ENCODE results near the gene ATXN7L1. TPM values are rescaled to one million over a fixed set of nuclear protein-coding genes. Genes with fewer than 3 reads are reported as not detected.

ATXN7L1 gene
- total RNA-seq, 1 experiment from 2014 or later = 38.5 TPM

DNA sequence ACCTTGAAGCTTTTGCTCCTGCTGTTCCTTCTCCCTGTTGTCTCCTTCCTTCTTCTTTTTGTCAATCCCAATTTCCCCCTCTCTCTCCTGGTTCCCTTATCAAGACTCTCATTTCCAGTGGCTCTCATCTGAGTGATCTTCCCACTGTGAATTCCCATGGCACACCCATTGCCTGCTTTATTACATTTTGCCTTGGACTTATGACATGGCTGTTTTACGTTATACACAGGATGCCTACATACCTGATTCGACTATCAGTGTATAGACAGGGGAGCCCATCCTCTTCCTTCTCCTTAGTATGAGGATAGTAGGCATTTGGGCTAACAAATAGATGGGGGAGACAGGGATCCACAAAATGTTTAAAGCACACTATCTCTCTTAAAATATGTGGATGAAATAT, 255.2 kb downstream of the ATXN7L1 start:
- CTCF ChIA-PET = no interaction called here
- DNase-seq (ENCODE audit: low spot score) = no peak
- Mint-ChIP-seq H3K4me1 (peaks cover 16% of the 10 kb centered on the region), H3K4me3 (no peak overlapping the region), H3K9me3 (peaks cover 8% of the 10 kb centered on the region), H3K27me3 (ENCODE audit: low read depth) (0 out of 2 replicates have a peak, but pooled peaks cover 3% of the 10 kb centered on the region), H3K27ac (peak overlapping the region; percentile 50), H3K36me3 (peaks cover 81% of the 10 kb centered on the region)
- ATAC-seq = no peak
- TF ChIP-seq, protein P1, sequence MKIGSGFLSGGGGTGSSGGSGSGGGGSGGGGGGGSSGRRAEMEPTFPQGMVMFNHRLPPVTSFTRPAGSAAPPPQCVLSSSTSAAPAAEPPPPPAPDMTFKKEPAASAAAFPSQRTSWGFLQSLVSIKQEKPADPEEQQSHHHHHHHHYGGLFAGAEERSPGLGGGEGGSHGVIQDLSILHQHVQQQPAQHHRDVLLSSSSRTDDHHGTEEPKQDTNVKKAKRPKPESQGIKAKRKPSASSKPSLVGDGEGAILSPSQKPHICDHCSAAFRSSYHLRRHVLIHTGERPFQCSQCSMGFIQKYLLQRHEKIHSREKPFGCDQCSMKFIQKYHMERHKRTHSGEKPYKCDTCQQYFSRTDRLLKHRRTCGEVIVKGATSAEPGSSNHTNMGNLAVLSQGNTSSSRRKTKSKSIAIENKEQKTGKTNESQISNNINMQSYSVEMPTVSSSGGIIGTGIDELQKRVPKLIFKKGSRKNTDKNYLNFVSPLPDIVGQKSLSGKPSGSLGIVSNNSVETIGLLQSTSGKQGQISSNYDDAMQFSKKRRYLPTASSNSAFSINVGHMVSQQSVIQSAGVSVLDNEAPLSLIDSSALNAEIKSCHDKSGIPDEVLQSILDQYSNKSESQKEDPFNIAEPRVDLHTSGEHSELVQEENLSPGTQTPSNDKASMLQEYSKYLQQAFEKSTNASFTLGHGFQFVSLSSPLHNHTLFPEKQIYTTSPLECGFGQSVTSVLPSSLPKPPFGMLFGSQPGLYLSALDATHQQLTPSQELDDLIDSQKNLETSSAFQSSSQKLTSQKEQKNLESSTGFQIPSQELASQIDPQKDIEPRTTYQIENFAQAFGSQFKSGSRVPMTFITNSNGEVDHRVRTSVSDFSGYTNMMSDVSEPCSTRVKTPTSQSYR (CRISPR knock-in tag; IDR thresholded peaks at IDR 0.05) = no peak
- TF ChIP-seq JAZF1 (CRISPR knock-in tag; IDR thresholded peaks at IDR 0.05) = no peak
- no peak for TF ChIP-seq GRHL2 (CRISPR knock-in tag; IDR thresholded peaks at IDR 0.05; ENCODE audit: insufficient replicate concordance, severe bottlenecking)
- no peak for TF ChIP-seq NFATC4 (CRISPR knock-in tag; IDR thresholded peaks at IDR 0.05)
- TF ChIP-seq, protein P2, sequence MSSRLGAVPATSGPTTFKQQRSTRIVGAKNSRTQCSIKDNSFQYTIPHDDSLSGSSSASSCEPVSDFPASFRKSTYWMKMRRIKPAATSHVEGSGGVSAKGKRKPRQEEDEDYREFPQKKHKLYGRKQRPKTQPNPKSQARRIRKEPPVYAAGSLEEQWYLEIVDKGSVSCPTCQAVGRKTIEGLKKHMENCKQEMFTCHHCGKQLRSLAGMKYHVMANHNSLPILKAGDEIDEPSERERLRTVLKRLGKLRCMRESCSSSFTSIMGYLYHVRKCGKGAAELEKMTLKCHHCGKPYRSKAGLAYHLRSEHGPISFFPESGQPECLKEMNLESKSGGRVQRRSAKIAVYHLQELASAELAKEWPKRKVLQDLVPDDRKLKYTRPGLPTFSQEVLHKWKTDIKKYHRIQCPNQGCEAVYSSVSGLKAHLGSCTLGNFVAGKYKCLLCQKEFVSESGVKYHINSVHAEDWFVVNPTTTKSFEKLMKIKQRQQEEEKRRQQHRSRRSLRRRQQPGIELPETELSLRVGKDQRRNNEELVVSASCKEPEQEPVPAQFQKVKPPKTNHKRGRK (CRISPR knock-in tag; IDR thresholded peaks at IDR 0.05; ENCODE audit: borderline replicate concordance) = no peak
- no peak for TF ChIP-seq GABPB1 (CRISPR knock-in tag; IDR thresholded peaks at IDR 0.05)
- TF ChIP-seq CREM (CRISPR knock-in tag; IDR thresholded peaks at IDR 0.05) = no peak
- TF ChIP-seq MYBL2 (CRISPR knock-in tag; IDR thresholded peaks at IDR 0.05) = no peak
- TF ChIP-seq, protein P3, sequence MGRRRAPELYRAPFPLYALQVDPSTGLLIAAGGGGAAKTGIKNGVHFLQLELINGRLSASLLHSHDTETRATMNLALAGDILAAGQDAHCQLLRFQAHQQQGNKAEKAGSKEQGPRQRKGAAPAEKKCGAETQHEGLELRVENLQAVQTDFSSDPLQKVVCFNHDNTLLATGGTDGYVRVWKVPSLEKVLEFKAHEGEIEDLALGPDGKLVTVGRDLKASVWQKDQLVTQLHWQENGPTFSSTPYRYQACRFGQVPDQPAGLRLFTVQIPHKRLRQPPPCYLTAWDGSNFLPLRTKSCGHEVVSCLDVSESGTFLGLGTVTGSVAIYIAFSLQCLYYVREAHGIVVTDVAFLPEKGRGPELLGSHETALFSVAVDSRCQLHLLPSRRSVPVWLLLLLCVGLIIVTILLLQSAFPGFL (CRISPR knock-in tag; IDR thresholded peaks at IDR 0.05; ENCODE audit: borderline replicate concordance) = no peak
- TF ChIP-seq OVOL2 (CRISPR knock-in tag; IDR thresholded peaks at IDR 0.05; ENCODE audit: borderline replicate concordance) = no peak
- no peak for TF ChIP-seq ELF4 (CRISPR knock-in tag; IDR thresholded peaks at IDR 0.05; ENCODE audit: low read depth)
- TF ChIP-seq, protein P4, sequence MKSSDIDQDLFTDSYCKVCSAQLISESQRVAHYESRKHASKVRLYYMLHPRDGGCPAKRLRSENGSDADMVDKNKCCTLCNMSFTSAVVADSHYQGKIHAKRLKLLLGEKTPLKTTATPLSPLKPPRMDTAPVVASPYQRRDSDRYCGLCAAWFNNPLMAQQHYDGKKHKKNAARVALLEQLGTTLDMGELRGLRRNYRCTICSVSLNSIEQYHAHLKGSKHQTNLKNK (CRISPR knock-in tag; IDR thresholded peaks at IDR 0.05) = no peak
- TF ChIP-seq ZBTB21 (CRISPR knock-in tag; IDR thresholded peaks at IDR 0.05; ENCODE audit: borderline replicate concordance) = no peak
- POLR2A ChIA-PET = no interaction called here

DNA sequence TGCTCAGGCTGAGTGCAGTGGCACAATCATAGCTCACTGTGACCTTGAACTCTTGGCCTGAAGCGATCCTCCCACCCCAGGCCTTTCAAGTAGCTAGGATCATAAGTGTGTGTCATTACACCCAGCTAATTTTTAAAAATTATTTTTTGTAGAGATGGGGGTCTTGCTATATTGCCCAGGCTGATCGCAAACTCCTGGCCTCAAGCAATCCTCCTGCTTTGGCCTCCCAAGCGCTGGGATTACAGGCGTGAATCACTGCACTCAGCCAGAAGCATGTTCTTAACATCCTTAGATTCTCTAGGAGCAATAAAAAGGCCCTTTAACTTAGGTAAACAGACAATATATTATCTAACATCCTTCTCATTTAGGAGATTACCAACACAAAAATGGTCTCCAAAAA, 256.8 kb downstream of the ATXN7L1 start:
- peak; percentile 59; the same call in 1 of the 2 replicates for TF ChIP-seq ZNF121 (CRISPR knock-in tag; IDR thresholded peaks at IDR 0.05)
- TF ChIP-seq GRHL2 (CRISPR knock-in tag; IDR thresholded peaks at IDR 0.05; ENCODE audit: insufficient replicate concordance, severe bottlenecking) = no peak
- Mint-ChIP-seq H3K9me3 (no peaks in the 10 kb centered on the region), H3K4me1 (peaks cover 16% of the 10 kb centered on the region), H3K27me3 (ENCODE audit: low read depth) (no peaks in the 10 kb centered on the region), H3K27ac (no peak overlapping the region), H3K36me3 (peaks cover 75% of the 10 kb centered on the region), H3K4me3 (no peak overlapping the region)
- ChIA-PET CTCF (no interaction called here), POLR2A (no interaction called here)
- no peak for DNase-seq (ENCODE audit: low spot score)
- ATAC-seq = no peak

DNA sequence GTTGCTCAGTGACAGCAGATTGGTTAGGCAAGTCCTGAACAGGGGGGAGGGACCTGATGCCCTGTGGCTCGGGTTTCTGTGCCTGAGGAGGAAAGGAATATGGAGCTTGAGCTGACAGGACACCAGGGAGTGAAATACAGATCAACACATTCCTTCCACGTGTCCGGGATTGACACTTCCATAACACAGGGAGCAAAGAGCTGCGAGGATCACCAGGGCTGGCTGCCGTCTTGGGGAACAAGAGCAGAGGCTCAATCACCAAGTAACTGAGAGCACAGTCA, 258.4 kb downstream of the ATXN7L1 start:
- ATAC-seq (no peak), DNase-seq (ENCODE audit: low spot score) (no peak)
- Mint-ChIP-seq H3K27ac (no peak overlapping the region; the same call in 1 of the 2 replicates), H3K27me3 (ENCODE audit: low read depth) (no peaks in the 10 kb centered on the region), H3K4me3 (no peak overlapping the region), H3K4me1 (peaks cover 16% of the 10 kb centered on the region), H3K36me3 (peaks cover 73% of the 10 kb centered on the region), H3K9me3 (no peaks in the 10 kb centered on the region)
- ChIA-PET CTCF (no interaction called here), POLR2A (no interaction called here)
- TF ChIP-seq ZNF396 (CRISPR knock-in tag; IDR thresholded peaks at IDR 0.05; ENCODE audit: borderline replicate concordance) (no peak), TEAD1 (CRISPR knock-in tag; IDR thresholded peaks at IDR 0.05) (no peak), JAZF1 (CRISPR knock-in tag; IDR thresholded peaks at IDR 0.05) (no peak), ZNF232 (CRISPR knock-in tag; IDR thresholded peaks at IDR 0.05) (no peak), GRHL2 (CRISPR knock-in tag; IDR thresholded peaks at IDR 0.05; ENCODE audit: insufficient replicate concordance, severe bottlenecking) (no peak), ZNF671 (CRISPR knock-in tag; IDR thresholded peaks at IDR 0.05) (no peak), PRRX2 (CRISPR knock-in tag; IDR thresholded peaks at IDR 0.05) (no peak), CREB1 (CRISPR knock-in tag; IDR thresholded peaks at IDR 0.05) (no peak), TCF7 (CRISPR knock-in tag; IDR thresholded peaks at IDR 0.05; ENCODE audit: low read depth) (no peak), ZNF423 (CRISPR knock-in tag; IDR thresholded peaks at IDR 0.05) (no peak), FOXP1 (CRISPR knock-in tag; IDR thresholded peaks at IDR 0.05; ENCODE audit: borderline replicate concordance) (no peak), NR3C1 (CRISPR knock-in tag; conservative IDR thresholded peaks at IDR 0.05; ENCODE audit: low read depth) (no peak), CREM (CRISPR knock-in tag; IDR thresholded peaks at IDR 0.05) (no peak)
- TF ChIP-seq, protein P3 (CRISPR knock-in tag; IDR thresholded peaks at IDR 0.05; ENCODE audit: borderline replicate concordance) = no peak
- TF ChIP-seq, protein P5, sequence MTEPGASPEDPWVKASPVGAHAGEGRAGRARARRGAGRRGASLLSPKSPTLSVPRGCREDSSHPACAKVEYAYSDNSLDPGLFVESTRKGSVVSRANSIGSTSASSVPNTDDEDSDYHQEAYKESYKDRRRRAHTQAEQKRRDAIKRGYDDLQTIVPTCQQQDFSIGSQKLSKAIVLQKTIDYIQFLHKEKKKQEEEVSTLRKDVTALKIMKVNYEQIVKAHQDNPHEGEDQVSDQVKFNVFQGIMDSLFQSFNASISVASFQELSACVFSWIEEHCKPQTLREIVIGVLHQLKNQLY (CRISPR knock-in tag; IDR thresholded peaks at IDR 0.05) = no peak
